HepG2 (cell line): ENCODE data around the gene TM2D1. TPM values are rescaled to one million over a fixed set of nuclear protein-coding genes. Genes with fewer than 3 reads are reported as not detected.

Experiments used
- ATAC-seq: fragments of 200-7000 bp; cut with Tn5 transposase; 3 replicates; pipeline ENCODE4 v1.9.1; 2020; ENCODE audit warnings: mild to moderate bottlenecking, moderate library complexity
- BruUV-seq: library from RNA; stranded (reverse); fragments of 400-500 nt; replicated peaks from 2 replicates; lab custom pipeline; 2021; lab: Mats Ljungman, UMichigan
- CTCF ChIA-PET: fragments of 300-600 bp; formaldehyde crosslinking; extraction: SDS; loops from one replicate; lab custom pipeline; 2021; ENCODE audit warnings: low total read pairs, inconsistent platforms, low intra/inter-chr PET ratio; lab: Yijun Ruan, JAX
- POLR2A ChIA-PET: fragments of 350-600 bp; sonication (Branson Sonifier 250); formaldehyde crosslinking; loops from one replicate; lab custom pipeline; 2020; ENCODE audit warnings: antibody characterized with exemption, inconsistent platforms; lab: Yijun Ruan, JAX
- DNase-seq: peaks from one replicate; pipeline ENCODE4 v3.0.0-alpha.2; 2015; ENCODE audit warnings: low spot score
- FAIRE-seq: peaks from 3 replicates; lab custom pipeline; 2011; peaks lifted over from hg19 to GRCh38; lab: Jason Lieb, UNC
- H2AFZ ChIP-seq: one replicate; pipeline ENCODE4 v1.6.1; 2011; ENCODE audit warnings: low read length, inconsistent platforms
- H3K27ac ChIP-seq: fragments of 300-600 bp; 3 replicates; pipeline ENCODE4 v1.8.0; 2011; ENCODE audit warnings: mixed run types, mild to moderate bottlenecking, mixed read lengths, low read length, inconsistent platforms; ENCODE audit not compliant: insufficient read depth; ENCODE audit errors: extremely low read length
- H3K27me3 ChIP-seq, 2 experiments: fragments of 200-600 bp in 1 of 2; 2 replicates in 1 of 2; 3 replicates in 1 of 2; pipeline versions ENCODE4 v1.6.0 to v1.8.0; 2011; ENCODE audit warnings: low read length in 2 of 2, mild to moderate bottlenecking in 2 of 2, moderate library complexity in 2 of 2, inconsistent platforms in 1 of 2; ENCODE audit not compliant: insufficient read depth in 2 of 2, control insufficient read depth in 1 of 2
- H3K36me3 ChIP-seq, 2 experiments: fragments of 200-600 bp in 1 of 2; replicated peaks in 1 of 2; 2 replicates in 1 of 2; 3 replicates in 1 of 2; pipeline versions ENCODE4 v1.5.1 to v1.8.0; 2011; ENCODE audit warnings: low read length in 2 of 2, inconsistent platforms in 1 of 2; ENCODE audit not compliant: insufficient read depth in 2 of 2, control insufficient read depth in 1 of 2
- H3K4me1 ChIP-seq: 2 replicates; pipeline ENCODE4 v1.5.1; 2012; ENCODE audit warnings: low read length, inconsistent platforms; ENCODE audit not compliant: insufficient read depth
- H3K4me2 ChIP-seq: 2 replicates; pipeline ENCODE4 v1.6.0; 2011; ENCODE audit warnings: low read depth, low read length, inconsistent platforms
- H3K4me3 ChIP-seq, 3 experiments: fragments of 200-600 bp in 1 of 3; sonication (generic), shearing (Covaris generic) in 1 of 3; replicated peaks in 1 of 3; 2 replicates each; pipeline ENCODE4 v1.5.1; 2011 to 2016; ENCODE audit warnings: low read length in 3 of 3, inconsistent platforms in 2 of 3, low read depth in 2 of 3, mild to moderate bottlenecking in 2 of 3, control low read depth in 1 of 3, mixed read lengths in 1 of 3; ENCODE audit not compliant: insufficient read depth in 1 of 3
- H3K79me2 ChIP-seq: one replicate; pipeline ENCODE4 v1.6.1; 2011; ENCODE audit warnings: low read length, inconsistent platforms; ENCODE audit not compliant: insufficient read depth
- H3K9ac ChIP-seq: 2 replicates; pipeline ENCODE4 v1.6.0; 2011; ENCODE audit warnings: mild to moderate bottlenecking, low read depth, low read length, inconsistent platforms; ENCODE audit not compliant: insufficient read depth
- H3K9me3 ChIP-seq: 2 replicates; pipeline ENCODE4 v1.5.1; 2012; ENCODE audit warnings: mild to moderate bottlenecking, low read length
- H4K20me1 ChIP-seq: 2 replicates; pipeline ENCODE4 v1.6.0; 2011; ENCODE audit warnings: inconsistent platforms, mild to moderate bottlenecking, low read length, moderate library complexity; ENCODE audit not compliant: insufficient read depth
- HDAC2 ChIP-seq: sonication (generic); formaldehyde crosslinking; IDR thresholded peaks from 2 replicates; pipeline ENCODE4 v1.4.0; 2020; ENCODE audit warnings: missing genetic modification reagents
- JUND ChIP-seq: sonication (generic); formaldehyde crosslinking; IDR thresholded peaks from 2 replicates; pipeline ENCODE4 v1.8.0; 2022; ENCODE audit warnings: mild to moderate bottlenecking, missing genetic modification reagents
- MLX ChIP-seq: IDR thresholded peaks from 2 replicates; pipeline ENCODE4 v1.6.1; 2016
- PPARG ChIP-seq: conservative IDR thresholded peaks from 2 replicates; pipeline ENCODE4 v1.6.1; 2016; ENCODE audit warnings: missing biosample characterization, missing genetic modification reagents
- REL ChIP-seq: sonication (generic); formaldehyde crosslinking; conservative IDR thresholded peaks from 2 replicates; pipeline ENCODE4 v1.8.0; 2022; ENCODE audit warnings: mild to moderate bottlenecking, missing genetic modification reagents, moderate library complexity
- ZNF10 ChIP-seq: sonication (generic); formaldehyde crosslinking; IDR thresholded peaks from 2 replicates; pipeline ENCODE4 v1.4.0; 2020; ENCODE audit warnings: mild to moderate bottlenecking, low read depth, missing genetic modification reagents, borderline replicate concordance
- ZSCAN12 ChIP-seq: sonication (generic); formaldehyde crosslinking; IDR thresholded peaks from 2 replicates; pipeline ENCODE4 v1.9.0; 2021; ENCODE audit warnings: mild to moderate bottlenecking, missing genetic modification reagents
- WGBS: methylation state at CpG from one replicate; pipeline ENCODE4 v1.1.6; 2017; ENCODE audit warnings: low lambda C conversion rate; 5-methylcytosine and 5-hydroxymethylcytosine counted together
- in situ Hi-C: cut with HindIII; loops from 2 replicates; pipeline ENCODE4 v1.10.0; 2017; ENCODE audit warnings: low pct_unique_long_range_greater_than_20kb; ENCODE audit not compliant: extremely low pct_ligation_motif_present
- intact Hi-C: fragments of 100-400 bp; cut with micrococcal nuclease; formaldehyde crosslinking; loops from one replicate; pipeline ENCODE4 v1.10.0; 2022; ENCODE audit not compliant: unreplicated experiment
- polyA plus RNA-seq, 8 experiments: library from polyadenylated mRNA; depleted of rRNA in 3 of 8; stranded (reverse) in 7 of 8; unstranded in 1 of 8; fragments of >200 nt; fragmentation: Illumina TruSeq in 4 of 8; extraction: Trizol in 4 of 8; gene quantifications; 2 replicates each; pipeline versions ENCODE4 v1.2.1 to v1.2.3, GENCODE V29; 2011 to 2016; ENCODE audit warnings: low read depth in 4 of 8, missing spikeins in 1 of 8, mixed read lengths in 1 of 8; ENCODE audit not compliant: insufficient read depth in 1 of 8
- total RNA-seq, 5 experiments: library from RNA; depleted of rRNA; stranded (reverse); fragments of >200 nt; fragmentation: Illumina TruSeq; extraction: Trizol; gene quantifications; 2 replicates each; pipeline ENCODE4 v1.2.3, GENCODE V29; 2016; ENCODE audit warnings: low read depth in 1 of 5
- TF ChIP-seq, protein P1 (sequence below): IDR thresholded peaks from 2 replicates; pipeline ENCODE4 v1.6.1; 2012; ENCODE audit warnings: low read length, improper control_type of control experiment
- TF ChIP-seq, protein P2 (sequence below): sonication (generic); formaldehyde crosslinking; IDR thresholded peaks from 2 replicates; pipeline ENCODE4 v1.8.1; 2023; ENCODE audit warnings: mild to moderate bottlenecking, moderate library complexity, missing genetic modification reagents

Gene TM2D1
- total and polyA plus RNA-seq, 2 of the 13 experiments (the other 11 are each of a cell fraction or from before 2014, with no cell fraction given), result 26.6 to 49.0 TPM

GRCh38 chr1:61636814-61637213 is 88.1 kb downstream of the TM2D1 start:
- no TSS peak for BruUV-seq
- Histone ChIP-seq H3K4me3 (no peak overlapping the region), H3K36me3 (no peaks in the 10 kb centered on the region), H3K4me2 (no peak overlapping the region), H4K20me1 (no peaks in the 10 kb centered on the region), H2AFZ (no peak overlapping the region), H3K79me2 (no peaks in the 10 kb centered on the region), H3K4me1 (no peaks in the 10 kb centered on the region), H3K27ac (no peak overlapping the region)
- ChIA-PET CTCF (no interaction called here), POLR2A (no interaction called here)
- DNase-seq (no peak), ATAC-seq (no peak)
- in situ Hi-C loops (no loop called here), intact Hi-C loops (no loop called here)
- 2% methylated on average over 3 of the region's 3 CpGs for WGBS
- TF ChIP-seq, protein P1, sequence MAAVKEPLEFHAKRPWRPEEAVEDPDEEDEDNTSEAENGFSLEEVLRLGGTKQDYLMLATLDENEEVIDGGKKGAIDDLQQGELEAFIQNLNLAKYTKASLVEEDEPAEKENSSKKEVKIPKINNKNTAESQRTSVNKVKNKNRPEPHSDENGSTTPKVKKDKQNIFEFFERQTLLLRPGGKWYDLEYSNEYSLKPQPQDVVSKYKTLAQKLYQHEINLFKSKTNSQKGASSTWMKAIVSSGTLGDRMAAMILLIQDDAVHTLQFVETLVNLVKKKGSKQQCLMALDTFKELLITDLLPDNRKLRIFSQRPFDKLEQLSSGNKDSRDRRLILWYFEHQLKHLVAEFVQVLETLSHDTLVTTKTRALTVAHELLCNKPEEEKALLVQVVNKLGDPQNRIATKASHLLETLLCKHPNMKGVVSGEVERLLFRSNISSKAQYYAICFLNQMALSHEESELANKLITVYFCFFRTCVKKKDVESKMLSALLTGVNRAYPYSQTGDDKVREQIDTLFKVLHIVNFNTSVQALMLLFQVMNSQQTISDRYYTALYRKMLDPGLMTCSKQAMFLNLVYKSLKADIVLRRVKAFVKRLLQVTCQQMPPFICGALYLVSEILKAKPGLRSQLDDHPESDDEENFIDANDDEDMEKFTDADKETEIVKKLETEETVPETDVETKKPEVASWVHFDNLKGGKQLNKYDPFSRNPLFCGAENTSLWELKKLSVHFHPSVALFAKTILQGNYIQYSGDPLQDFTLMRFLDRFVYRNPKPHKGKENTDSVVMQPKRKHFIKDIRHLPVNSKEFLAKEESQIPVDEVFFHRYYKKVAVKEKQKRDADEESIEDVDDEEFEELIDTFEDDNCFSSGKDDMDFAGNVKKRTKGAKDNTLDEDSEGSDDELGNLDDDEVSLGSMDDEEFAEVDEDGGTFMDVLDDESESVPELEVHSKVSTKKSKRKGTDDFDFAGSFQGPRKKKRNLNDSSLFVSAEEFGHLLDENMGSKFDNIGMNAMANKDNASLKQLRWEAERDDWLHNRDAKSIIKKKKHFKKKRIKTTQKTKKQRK, result no peak
- TF ChIP-seq ZNF10, result no peak
- TF ChIP-seq, all 625 proteins: peak for 0
- no peaks in the 10 kb centered on the region for H3K9me3 ChIP-seq
- FAIRE-seq, result no peak
- no peak overlapping the region for H3K9ac ChIP-seq
- peaks cover 0 to 36% of the 10 kb centered on the region in 2 experiments; a peak in 3 of 5 replicates for H3K27me3 ChIP-seq

DNA sequence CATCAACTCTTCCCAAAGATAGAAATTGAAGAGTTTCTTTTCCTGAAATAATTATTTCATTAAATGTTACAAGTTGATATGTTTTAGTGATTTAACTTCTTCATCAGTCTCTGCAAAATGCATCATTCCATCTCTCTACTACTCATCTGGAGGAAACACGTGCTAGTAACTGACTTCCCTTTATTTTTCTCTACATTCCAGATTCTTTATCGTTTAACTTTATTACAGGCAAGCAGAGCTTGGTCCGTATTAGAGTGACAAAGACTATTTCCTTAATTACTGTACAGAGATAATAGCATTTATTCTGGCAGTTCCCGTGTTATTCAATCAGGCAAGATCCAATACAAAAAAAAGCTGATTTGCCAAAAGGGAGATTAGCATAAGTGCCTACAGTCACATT is 88.6 kb downstream of the TM2D1 start:
- DNase-seq (no peak), ATAC-seq (no peak), FAIRE-seq (no peak)
- Histone ChIP-seq H3K4me2 (no peak overlapping the region), H3K36me3 (no peaks in the 10 kb centered on the region), H2AFZ (no peak overlapping the region), H3K4me3 (no peak overlapping the region), H3K79me2 (no peaks in the 10 kb centered on the region), H4K20me1 (no peaks in the 10 kb centered on the region), H3K4me1 (no peaks in the 10 kb centered on the region), H3K9ac (no peak overlapping the region), H3K27ac (no peak overlapping the region), H3K9me3 (no peaks in the 10 kb centered on the region), H3K27me3 (peaks cover 0 to 33% of the 10 kb centered on the region in 2 experiments; a peak in 3 of 5 replicates)
- intact Hi-C loops, result no loop called here
- ChIA-PET POLR2A (no interaction called here), CTCF (no interaction called here)
- BruUV-seq, result no TSS peak
- no peak for TF ChIP-seq PPARG (CRISPR knock-in tag)
- TF ChIP-seq JUND, result no peak
- TF ChIP-seq, protein P2, sequence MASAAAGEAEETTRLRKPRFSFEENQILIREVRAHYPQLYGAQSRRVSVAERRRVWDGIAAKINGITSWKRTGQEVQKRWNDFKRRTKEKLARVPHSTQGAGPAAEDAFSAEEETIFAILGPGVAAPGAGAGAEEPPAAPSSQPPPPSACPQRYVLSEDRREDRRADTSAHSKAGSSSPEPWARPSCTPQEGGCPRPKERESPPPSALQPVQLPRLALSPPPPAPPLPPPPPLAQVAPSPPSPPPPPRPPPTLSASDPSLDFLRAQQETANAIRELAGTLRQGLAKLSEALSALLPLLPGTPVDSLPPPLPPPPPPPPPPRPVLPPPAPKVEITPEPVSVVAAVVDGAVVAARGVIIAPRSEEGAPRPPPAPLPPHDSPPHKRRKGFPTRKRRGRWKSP (CRISPR knock-in tag), result no peak
- TF ChIP-seq MLX (CRISPR knock-in tag), result no peak
- TF ChIP-seq HDAC2, result no peak
- TF ChIP-seq REL (CRISPR knock-in tag), result no peak
- TF ChIP-seq ZSCAN12 (CRISPR knock-in tag), result no peak
- WGBS, result 34% methylated on average over 4 of the region's 4 CpGs
- in situ Hi-C loops, result no loop called here
